ENCODE results near the gene TNFRSF19. TPM values are rescaled to one million over a fixed set of nuclear protein-coding genes. Genes with fewer than 3 reads are reported as not detected.
"Not testable (repeated sequence)": the region's sequence is repeated elsewhere in the genome, so short reads cannot be mapped to it uniquely, and the experiment has no call there.

The TNFRSF19 gene
- total and polyA plus RNA-seq, 10 donors, result 1.0 to 12.2 (median 3.8) TPM

DNA sequence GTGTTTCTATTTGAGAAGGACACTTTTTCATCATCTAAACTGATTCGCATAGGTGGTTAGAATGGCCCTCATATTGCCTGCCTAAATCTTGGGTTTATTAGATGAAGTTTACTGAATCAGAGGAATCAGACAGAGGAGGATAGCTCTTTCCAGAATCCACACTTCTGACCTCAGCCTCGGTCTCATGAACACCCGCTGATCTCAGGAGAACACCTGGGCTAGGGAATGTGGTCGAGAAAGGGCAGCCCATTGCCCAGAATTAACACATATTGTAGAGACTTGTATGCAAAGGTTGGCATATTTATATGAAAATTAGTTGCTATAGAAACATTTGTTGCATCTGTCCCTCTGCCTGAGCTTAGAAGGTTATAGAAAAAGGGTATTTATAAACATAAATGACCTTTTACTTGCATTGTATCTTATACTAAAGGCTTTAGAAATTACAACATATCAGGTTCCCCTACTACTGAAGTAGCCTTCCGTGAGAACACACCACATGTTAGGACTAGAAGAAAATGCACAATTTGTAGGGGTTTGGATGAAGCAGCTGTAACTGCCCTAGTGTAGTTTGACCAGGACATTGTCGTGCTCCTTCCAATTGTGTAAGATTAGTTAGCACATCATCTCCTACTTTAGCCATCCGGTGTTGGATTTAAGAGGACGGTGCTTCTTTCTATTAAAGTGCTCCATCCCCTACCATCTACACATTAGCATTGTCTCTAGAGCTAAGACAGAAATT is 103.8 kb downstream of the TNFRSF19 start:
- Histone ChIP-seq H3K27ac (peak overlapping the region in 2 of 8 donors; percentile 50 to 56), H3K9me3 (no peaks in the 10 kb centered on the region), H3K36me3 (peaks cover 0 to under 1% (median 0%) of the 10 kb centered on the region in 6 donors), H3K27me3 (replicated peaks in 1 of 7) (peaks cover 0 to 3% (median 0%) of the 10 kb centered on the region in 7 donors), H3K4me1 (no peaks in the 10 kb centered on the region), H3K4me3 (no peak overlapping the region)
- intact Hi-C loops (cut with DNase I; ENCODE audit: low total_unique reads), result no loop called here
- WGBS, 5 donors, result 86 to 94% (median 88%) methylated on average over 8 of the region's 8 CpGs
- no peak for TF ChIP-seq POLR2AphosphoS5 (IDR thresholded peaks at IDR 0.05)
- TF ChIP-seq POLR2A (IDR thresholded peaks at IDR 0.05), result no peak
- TF ChIP-seq, protein P1, sequence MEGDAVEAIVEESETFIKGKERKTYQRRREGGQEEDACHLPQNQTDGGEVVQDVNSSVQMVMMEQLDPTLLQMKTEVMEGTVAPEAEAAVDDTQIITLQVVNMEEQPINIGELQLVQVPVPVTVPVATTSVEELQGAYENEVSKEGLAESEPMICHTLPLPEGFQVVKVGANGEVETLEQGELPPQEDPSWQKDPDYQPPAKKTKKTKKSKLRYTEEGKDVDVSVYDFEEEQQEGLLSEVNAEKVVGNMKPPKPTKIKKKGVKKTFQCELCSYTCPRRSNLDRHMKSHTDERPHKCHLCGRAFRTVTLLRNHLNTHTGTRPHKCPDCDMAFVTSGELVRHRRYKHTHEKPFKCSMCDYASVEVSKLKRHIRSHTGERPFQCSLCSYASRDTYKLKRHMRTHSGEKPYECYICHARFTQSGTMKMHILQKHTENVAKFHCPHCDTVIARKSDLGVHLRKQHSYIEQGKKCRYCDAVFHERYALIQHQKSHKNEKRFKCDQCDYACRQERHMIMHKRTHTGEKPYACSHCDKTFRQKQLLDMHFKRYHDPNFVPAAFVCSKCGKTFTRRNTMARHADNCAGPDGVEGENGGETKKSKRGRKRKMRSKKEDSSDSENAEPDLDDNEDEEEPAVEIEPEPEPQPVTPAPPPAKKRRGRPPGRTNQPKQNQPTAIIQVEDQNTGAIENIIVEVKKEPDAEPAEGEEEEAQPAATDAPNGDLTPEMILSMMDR (IDR thresholded peaks at IDR 0.05 in 8 of 11, conservative IDR thresholded peaks at IDR 0.05 in 3 of 11), result no peak
- DNase-seq, result no peak

DNA sequence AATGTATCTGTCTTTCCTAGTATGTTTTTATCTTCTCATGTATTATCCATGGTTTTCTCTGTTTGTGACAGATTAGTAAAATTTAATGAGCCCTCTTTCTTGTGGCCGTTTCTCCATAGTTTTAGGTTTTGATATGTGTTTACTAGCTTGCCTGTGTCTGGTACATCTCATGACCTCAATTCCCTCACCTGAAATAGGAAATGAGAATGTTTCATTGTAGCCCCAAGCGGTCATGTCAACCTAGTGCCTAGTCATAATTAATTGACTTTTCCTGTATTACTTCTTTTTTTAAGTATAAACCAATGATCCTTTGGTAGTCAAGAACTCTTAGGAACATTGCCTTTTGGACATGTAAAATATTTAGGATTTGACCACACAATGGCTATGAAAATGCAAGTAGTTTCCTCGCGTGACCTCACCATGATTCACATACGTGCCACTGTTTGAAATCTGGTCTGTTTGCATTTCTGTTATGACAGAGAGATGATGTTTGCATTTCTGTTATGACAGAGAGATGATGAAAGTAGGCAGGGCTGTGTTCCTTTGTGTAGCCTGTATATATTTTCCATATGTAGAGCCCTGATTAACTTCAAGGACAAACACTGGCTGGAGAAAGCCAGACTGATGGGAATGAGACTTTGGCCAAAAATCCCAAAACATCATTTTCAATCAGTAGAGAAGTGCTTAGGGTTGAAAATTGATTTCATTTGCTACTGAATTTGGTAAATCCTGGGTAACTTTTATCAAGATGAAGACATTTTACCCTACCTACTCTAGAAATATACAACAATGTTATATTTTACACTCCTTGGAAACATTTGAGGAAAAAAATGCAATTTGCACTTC is 104.8 kb downstream of the TNFRSF19 start:
- WGBS, 5 donors, result 78 to 89% (median 86%) methylated on average over 5 of the region's 5 CpGs
- no peaks in the 10 kb centered on the region for H3K4me1 ChIP-seq

DNA sequence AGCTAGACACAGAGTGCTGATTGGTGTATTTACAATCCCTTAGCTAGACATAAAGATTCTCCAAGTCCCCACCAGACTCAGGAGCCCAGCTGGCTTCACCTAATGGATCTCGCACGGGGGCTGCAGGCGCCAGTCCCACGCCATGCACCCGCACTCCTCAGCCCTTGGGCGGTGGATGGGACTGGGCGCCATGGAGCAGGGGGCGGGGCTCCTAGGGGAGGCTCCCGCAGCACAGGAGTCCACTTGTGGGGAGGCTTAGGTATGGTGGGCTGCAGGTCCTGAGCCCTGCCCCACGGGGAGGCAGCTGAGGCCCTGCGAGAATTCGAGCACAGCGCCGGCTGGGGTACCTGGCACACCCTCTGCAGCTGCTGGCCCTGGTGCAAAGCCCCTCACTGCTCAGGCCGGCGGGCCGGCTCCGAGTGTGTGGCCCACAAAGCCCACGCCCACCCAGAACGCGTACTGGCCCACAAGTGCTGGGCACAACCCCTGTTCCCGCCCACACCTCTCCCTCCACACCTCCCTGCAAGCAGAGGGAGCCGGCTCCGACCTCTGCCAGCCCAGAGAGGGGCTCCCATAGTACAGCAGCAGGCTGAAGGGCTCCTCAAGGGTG is 107.6 kb downstream of the TNFRSF19 start:
- DNase-seq; H3K4me3 ChIP-seq; intact Hi-C loops (cut with DNase I; ENCODE audit: low total_unique reads); H3K27me3 ChIP-seq (replicated peaks in 1 of 7); H3K36me3 ChIP-seq; H3K4me1 ChIP-seq; H3K27ac ChIP-seq; H3K9me3 ChIP-seq: not testable (repeated sequence)
- 92 to 98% (median 95%) methylated on average over 10 to 24 of the region's 24 CpGs for WGBS, 5 donors

More for the DNA sequence above, 104.8 kb downstream of the TNFRSF19 start:
- no peak overlapping the region for H3K27ac ChIP-seq
- no peaks in the 10 kb centered on the region for H3K9me3 ChIP-seq
- no peaks in the 10 kb centered on the region for H3K36me3 ChIP-seq
- peaks cover 0 to 3% (median 0%) of the 10 kb centered on the region in 7 donors for H3K27me3 ChIP-seq (replicated peaks in 1 of 7)
- no peak overlapping the region for H3K4me3 ChIP-seq
- intact Hi-C loops (cut with DNase I; ENCODE audit: low total_unique reads), result no loop called here
- DNase-seq, result no peak
- TF ChIP-seq POLR2A (IDR thresholded peaks at IDR 0.05), result no peak
- TF ChIP-seq, protein P1 (IDR thresholded peaks at IDR 0.05 in 8 of 11, conservative IDR thresholded peaks at IDR 0.05 in 3 of 11), result no peak
- TF ChIP-seq POLR2AphosphoS5 (IDR thresholded peaks at IDR 0.05), result no peak

DNA sequence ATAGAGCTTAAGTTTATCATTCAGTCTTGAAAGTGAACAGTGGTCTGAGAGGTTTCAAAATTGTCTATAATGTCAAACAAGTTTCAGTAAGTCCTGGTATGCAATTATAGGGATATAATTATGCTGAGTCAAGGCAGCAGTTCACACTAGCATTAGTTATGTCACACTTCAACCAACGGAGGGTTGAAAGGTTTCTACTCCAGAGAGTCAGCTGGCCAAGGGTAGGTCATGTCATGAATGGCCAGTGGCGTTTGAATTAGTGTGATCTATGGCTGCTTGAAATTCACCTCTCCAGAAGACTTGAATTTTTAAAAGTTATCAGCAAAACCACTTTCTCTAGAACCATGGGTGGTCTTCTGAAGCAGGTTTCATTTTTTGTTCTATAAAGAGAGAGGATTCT is 108.6 kb downstream of the TNFRSF19 start:
- peaks cover 0 to 12% (median 5%) of the 10 kb centered on the region in 8 donors for H3K9me3 ChIP-seq
- no peaks in the 10 kb centered on the region for H3K36me3 ChIP-seq
- H3K27ac ChIP-seq, result no peak overlapping the region
- H3K27me3 ChIP-seq (replicated peaks in 1 of 7), result peaks cover 0 to 10% (median 0%) of the 10 kb centered on the region in 7 donors
- intact Hi-C loops (cut with DNase I; ENCODE audit: low total_unique reads), result no loop called here
- H3K4me1 ChIP-seq, result no peaks in the 10 kb centered on the region
- WGBS, 5 donors, result 53 to 80% (median 60%) methylated on average over 2 of the region's 2 CpGs
- TF ChIP-seq POLR2AphosphoS5 (IDR thresholded peaks at IDR 0.05), result no peak
- no peak for TF ChIP-seq POLR2A (IDR thresholded peaks at IDR 0.05)
- TF ChIP-seq, protein P1 (IDR thresholded peaks at IDR 0.05 in 8 of 11, conservative IDR thresholded peaks at IDR 0.05 in 3 of 11), result no peak
- DNase-seq, result no peak
- H3K4me3 ChIP-seq, result no peak overlapping the region

All from spleen (tissue), 11 donors.